CD4-positive, alpha-beta T cell treated with Interferon gamma for 1 hour (primary cell): ENCODE measurements around the gene SGSM1.
"Not testable (repeated sequence)": the region's sequence is repeated elsewhere in the genome, so short reads cannot be mapped to it uniquely, and the experiment has no call there.

ENCODE experiments used
- DNase-seq: peaks from one replicate; pipeline ENCODE4 v3.0.0-alpha.2; 2020

SGSM1 gene

GRCh38 chr22:24845041-24845898, 39.3 kb downstream of the SGSM1 start:
- DNase-seq: no peak

- no peak for DNase-seq
These were observed 41.5 kb downstream of the SGSM1 start for GRCh38 chr22:24847490-24847889.

DNA sequence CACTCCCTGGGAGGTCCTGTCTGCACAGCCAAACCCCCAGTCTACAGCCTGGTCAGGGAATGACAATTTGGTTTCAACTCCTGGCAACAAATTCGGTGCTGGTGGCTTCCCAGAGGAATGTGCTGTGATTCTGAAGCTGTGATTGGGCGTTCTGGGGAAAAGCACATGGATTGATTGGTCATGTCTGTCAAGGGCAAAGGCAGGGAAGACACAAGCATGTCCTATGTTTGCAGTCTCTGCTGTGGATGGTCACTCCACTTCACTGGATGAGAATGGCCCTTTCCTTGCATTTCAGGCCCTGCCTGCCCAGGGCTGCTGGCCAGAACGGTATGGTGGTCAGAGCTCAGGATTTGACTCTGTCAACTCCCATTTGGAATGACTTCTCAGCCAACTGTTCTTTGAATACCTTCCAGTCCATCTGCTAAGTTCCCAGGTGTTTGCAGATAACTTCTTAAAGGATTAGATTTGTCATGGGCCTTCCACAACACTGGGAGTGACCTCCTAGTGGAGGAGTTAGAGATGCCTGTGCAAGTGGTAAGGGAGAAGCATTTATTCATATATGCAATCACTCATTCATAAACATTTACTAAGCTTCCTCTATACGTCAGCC, 42.7 kb downstream of the SGSM1 start:
- no peak for DNase-seq

DNA sequence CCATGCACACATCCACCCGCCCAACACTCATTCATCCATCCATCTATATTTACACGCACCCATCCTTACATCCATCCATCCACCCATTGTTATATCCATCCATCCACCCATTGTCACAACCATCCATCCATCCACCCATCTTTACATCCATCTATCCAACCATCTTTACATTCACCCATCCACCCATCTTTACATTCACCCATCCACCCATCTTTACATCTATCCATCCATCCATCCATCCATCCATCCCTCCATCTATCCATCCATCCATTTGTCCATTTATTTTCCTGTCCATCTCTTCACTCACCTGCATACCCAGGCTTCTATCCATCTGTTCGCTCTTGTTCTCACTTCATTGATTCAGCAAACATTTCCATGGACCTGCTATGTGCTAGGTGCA, 49.8 kb downstream of the SGSM1 start:
- DNase-seq: no peak

- no peak for DNase-seq
These were observed 51.6 kb downstream of the SGSM1 start for GRCh38 chr22:24857576-24857975.

DNA sequence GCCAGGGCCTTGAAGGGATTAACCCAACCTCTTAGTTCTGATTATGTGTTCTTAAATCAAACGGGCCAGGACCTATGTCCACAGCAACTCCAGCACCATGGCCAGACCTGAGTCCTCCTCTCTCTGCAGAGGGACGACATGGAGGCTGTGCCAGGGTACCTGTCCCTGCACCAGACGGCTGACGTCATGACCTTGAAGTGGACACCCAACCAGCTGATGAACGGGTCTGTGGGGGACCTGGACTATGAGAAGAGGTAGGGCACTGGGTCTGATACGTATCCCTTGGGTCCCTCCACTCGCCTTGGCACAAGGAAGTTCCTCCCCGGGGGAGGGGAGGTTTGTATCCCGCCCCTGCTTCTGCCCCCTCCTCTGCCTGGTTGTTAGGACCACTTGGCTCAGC, 53.6 kb downstream of the SGSM1 start:
- DNase-seq: no peak

DNA sequence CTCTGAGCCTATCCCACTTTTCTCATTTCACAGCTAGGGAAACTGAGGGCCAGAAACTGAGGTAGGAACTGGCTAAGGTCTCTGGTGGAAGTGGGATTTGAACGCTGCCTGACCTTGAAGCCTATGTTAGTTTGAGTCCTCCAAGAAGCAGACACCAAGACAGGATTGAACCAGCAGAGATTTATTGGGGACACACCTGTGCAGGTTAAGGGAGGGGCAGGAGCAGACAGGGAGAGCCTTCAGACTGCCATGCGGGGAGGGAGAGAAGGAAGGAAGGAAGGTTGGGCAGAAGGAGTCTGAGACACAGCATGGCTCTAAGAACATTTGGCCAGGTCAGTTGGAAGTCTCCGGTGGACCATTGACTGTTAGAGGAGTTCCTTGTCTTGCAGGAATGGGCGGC, 59.5 kb downstream of the SGSM1 start:
- DNase-seq: no peak

DNA sequence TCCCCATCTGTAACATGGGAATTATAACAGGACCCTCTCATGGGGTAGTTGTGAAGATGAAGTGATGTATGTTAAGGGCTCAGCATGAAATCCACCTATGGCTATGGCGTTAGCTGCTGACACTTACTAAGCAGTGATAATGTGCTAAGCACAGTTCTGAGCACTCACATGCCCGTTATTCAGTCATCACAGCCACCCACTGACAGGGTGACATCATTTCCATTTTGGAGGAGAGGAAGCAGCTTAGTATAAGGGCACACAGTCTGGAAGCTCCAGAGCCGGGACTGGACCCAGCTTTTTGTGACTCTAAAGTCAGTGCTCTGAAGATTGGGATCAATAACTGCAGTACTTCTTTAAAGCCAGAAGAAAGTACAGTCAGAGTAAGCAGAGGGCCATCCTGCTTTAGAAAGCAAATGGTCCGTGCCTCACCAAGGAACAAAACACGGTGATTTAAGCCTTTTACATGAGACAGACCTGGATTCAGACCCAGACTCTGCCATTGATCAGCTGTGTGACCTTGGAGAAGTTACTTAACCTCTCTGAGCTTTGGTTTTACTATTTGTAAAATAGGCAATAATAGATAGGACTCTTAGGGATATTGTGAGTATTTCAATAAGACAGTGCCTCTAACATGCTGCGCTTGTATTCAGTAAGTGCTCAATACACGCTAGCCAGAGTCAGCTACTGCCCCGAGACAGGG, 61.5 kb downstream of the SGSM1 start:
- DNase-seq: no peak

DNA sequence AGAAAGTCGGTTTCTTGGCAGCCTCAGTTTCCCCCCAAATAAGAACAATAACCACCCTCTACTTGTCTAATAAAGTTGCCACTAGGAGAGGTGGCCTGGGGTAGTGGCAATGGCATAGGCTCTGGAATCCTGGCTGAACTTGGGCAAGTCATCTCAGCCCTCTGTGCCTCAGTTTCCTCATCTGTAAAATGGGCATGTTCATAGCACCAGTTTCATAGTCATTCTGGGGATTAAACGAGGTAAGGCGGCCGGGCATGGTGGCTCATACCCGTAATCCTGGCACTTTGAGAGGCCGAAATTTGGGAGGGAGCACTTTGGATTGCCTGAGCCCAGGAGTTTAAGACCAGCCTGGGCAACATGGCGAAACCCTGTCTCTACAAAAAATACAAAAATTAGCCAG, 63.0 kb downstream of the SGSM1 start:
- no peak for DNase-seq

GRCh38 chr22:24871611-24872205, 65.7 kb downstream of the SGSM1 start:
- DNase-seq: no peak

DNA sequence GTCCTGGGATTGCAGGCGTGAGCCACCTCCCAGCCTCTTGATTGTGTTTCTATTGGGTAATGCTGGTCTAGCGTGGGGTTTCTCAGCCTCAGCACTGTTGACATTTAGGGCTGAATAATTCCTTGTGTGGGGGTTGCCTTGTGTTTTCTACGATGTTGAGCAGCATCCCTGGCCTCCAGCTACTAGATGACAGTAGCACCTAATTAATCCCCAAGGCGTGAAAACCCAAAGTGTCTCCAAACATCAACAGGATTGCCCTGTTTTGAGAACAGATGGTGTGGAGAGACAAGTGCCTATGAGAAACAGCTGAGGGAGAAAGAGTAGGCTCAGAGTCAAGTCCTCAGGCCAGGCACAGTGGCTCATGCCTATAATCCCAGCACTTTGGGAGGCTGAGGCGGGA, 67.2 kb downstream of the SGSM1 start:
- DNase-seq: no peak

DNA sequence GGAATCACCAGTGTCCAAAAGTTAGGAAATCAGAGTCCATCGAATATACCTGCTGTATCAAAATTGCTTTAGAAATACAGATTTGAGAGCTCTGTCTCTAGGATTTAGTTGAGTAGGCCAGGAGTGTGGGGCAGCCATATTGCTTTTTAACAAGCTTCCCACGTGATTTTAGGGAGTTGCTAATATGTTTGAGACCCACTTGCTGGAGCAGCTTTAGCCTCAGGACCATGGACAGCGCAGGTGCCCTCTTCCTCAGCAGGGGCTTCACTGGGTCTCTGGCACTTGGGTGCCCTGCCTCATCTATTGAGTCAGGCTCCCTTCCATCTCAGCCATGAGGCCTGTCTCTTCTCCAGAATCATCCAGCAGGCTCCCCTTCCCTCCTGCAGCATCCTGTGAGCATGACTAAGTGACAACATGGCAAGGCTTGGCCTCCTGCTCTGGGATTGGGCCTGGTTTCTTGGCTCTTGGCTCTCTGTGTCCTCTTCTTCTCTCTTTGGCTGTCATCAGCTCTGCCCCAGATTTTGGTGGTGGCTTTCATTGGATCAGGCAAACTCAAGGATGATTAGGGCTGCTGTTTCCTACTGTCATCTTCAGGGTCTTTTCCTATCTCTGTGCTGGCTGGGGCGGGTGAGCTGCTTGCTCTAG, 70.0 kb downstream of the SGSM1 start:
- no peak for DNase-seq

- no peak for DNase-seq
These were observed 70.7 kb downstream of the SGSM1 start for GRCh38 chr22:24876700-24877099.

GRCh38 chr22:24878969-24879368, 73.0 kb downstream of the SGSM1 start:
- DNase-seq: no peak

DNA sequence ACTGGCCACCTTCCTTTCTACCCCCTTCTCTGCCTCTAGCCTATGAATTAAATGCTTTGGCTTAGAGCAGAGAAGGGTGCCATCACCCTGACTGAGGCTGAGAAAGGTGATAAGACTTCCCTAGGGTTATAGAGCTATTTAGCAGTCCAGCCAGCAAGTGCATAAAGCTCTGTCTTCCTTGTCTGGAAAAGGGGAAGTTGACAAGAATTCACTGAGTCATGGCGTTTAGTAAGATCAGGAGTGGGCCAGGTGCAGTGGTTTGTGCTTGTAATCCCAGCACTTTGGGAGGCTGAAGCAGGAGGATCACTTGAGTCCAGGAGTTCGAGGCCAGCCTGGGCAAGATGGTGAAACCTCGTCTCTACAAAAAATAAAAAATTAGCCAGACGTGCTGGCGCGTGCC, 77.4 kb downstream of the SGSM1 start:
- no peak for DNase-seq

DNA sequence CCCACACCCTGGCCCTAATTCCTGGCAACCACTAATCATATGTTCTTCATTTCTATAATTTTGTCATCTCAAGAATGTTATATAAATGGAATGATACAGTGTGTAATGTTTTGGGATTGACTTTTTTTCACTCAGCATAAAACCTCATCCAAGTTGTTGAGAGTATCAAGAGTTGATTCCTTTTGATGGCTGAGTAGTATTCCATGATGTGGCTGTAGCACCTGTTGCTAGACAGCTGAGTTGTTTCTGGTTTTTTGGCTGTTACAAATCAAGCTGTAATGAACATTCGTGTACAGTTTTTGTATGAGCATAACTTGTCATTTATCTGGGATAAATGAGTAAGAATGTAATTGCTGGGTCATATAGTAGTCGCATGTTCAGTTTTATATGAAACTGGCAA, 81.2 kb downstream of the SGSM1 start:
- DNase-seq: no peak

DNA sequence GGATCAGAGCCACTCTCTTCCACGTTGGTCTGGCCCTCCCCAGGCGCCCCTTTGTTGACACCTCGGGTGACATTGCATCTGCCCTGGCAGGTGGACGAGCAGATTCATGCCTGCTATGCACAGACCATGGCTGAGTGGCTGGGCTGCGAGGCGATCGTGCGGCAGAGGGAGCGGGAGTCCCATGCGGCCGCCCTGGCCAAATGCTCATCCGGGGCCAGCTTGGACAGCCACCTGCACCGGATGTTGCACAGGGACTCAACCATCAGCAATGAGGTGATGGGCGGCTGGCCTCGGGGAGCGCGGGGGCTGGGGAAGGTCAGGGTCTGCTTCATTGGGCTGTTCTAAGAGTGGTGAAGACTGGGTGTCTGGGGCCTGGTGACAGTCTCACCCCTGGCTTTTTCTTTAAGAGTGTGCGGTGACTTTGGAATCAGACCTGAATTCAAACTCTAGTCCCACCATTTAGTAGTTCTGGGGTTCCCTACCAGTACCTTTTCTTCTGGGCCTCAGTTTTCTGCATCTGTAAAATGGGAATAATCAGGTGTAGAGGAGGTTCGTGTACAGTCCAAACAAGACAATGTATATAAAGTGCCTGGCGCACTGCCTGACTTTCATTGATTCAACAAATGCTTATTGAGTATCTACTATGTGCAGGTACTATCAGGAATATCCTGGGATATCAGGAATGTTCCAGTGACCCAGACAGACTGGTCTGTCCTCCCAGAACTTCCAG, 87.5 kb downstream of the SGSM1 start:
- DNase-seq: no peak

GRCh38 chr22:24894220-24894975, 88.4 kb downstream of the SGSM1 start:
- DNase-seq: no peak

DNA sequence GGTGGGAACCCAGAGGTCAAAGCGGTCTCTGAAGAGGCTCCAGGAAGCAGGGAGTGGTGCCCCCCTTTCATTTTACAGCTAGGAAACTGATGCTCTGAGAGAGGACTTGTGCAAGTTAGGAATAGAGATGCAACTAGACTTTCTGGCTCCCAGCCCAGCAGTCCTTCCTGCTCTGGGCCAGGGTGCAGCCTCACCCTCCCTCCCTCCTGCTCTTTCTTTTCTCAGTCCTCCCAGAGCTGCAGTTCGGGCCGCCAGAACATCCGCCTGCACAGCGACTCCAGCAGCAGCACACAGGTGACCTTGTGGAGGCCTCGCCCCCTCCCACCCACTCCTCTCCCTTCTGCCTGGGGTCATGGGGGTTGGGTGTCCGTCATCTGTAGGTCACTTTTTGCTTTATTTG, 89.0 kb downstream of the SGSM1 start:
- no peak for DNase-seq

DNA sequence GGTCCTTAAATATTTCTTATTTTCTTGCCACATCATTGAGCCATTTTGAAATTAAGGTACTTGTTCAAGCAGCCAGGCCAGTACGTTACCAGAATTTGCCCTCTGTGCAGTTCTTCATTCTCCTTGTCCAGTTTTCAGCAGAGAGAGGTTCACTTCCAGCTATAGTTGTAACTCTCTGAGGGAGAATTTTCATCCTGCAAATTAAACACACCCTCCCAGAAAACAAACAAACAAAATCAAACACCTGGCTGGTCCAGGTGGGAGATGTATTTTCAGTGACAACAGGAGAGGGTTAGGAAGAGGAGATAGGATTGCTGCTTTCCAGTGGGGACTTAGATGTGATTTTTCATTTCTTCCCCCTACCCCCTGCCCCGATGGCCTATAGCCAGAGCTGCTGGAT, 95.4 kb downstream of the SGSM1 start:
- DNase-seq: no peak

DNA sequence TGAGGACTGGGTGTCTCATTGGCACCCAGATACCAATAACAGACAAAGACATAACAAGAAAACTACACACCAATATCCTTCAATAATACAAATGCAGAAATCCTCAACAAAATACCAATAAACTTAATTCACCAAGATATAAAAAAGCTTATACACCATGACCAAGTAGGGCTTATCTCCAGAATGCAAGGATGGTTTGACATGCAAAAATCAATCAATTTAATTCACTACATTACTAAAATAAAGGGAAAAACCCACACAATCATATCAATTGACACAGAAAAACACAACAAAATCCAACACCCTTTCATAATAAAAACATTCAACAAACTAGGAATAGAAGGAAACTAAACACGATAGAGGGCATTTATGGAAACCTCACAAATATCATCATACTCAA, 99.9 kb downstream of the SGSM1 start:
- DNase-seq: no peak

GRCh38 chr22:24907101-24907500, 101.1 kb downstream of the SGSM1 start:
- not testable (repeated sequence) for DNase-seq
